RPMI7951 (cell line): ENCODE measurements around the gene ASGR1. TPM values are rescaled to one million over a fixed set of nuclear protein-coding genes. Genes with fewer than 3 reads are reported as not detected.

ENCODE experiments used
- DNase-seq: peaks from one replicate; pipeline ENCODE4 v3.0.0-alpha.2; 2012; ENCODE audit warnings: low read depth
- total RNA-seq: library from RNA; depleted of rRNA; stranded (reverse); fragments of >200 nt; shearing (Covaris generic); gene quantifications from 2 replicates; pipeline ENCODE4 v1.2.3, GENCODE V29; 2014; rRNA removed

ASGR1 gene
- total RNA-seq: not detected in 2 replicates

DNA sequence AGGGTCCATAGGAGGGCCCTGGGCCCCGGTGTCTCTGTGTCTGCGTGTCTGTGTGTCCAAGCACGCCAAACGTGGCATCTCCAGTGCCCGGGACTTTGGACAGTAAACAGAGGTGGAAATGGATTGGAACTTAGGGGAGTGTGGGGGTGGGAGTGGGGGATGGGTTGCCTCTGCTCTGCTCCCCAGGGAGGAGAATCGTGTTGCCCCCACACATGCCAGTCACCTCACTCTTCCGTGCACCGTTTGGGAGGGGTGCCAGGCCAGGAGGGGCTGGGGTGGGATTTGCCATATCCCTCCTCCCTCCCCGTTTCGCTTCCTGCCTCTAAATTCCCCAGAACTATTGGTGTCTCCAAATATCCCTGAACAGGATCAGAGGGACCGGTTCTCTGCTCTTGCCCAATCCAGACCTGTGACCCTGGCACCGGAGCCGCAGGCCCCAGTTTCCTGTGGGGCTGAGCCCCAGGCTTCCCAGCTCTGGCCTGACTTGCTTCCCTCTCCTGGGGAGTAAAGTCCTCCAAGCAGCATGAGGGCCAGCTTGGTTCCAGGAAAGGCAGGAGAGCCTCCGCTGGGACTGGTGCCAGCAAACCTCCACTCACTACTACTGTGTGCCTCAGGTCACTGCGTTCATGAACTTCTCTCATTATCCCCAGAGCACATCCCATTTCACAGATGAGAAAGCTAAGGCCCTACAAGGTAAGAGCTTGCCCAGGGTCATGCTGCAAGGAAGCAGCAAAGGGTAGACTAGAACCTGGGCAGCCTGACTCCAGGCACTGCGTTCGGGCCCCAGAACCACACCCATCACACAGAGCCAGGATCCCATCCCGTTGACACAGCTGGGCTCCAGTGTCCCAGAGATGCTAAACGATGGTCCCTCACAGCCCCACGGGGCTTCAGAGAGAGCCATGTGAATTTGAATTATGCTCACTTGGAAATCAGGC lies at the start of gene ASGR1:
Gene ASGR1, minus strand, starts transcription at position 54 of the 938 bp plus-strand sequence. CDS start 807 bp downstream, outside the sequence.
- DNase-seq: no peak

GRCh38 chr17:7228920-7229319 lies 49.8 kb upstream of the ASGR1 start:
- no peak for DNase-seq

DNA sequence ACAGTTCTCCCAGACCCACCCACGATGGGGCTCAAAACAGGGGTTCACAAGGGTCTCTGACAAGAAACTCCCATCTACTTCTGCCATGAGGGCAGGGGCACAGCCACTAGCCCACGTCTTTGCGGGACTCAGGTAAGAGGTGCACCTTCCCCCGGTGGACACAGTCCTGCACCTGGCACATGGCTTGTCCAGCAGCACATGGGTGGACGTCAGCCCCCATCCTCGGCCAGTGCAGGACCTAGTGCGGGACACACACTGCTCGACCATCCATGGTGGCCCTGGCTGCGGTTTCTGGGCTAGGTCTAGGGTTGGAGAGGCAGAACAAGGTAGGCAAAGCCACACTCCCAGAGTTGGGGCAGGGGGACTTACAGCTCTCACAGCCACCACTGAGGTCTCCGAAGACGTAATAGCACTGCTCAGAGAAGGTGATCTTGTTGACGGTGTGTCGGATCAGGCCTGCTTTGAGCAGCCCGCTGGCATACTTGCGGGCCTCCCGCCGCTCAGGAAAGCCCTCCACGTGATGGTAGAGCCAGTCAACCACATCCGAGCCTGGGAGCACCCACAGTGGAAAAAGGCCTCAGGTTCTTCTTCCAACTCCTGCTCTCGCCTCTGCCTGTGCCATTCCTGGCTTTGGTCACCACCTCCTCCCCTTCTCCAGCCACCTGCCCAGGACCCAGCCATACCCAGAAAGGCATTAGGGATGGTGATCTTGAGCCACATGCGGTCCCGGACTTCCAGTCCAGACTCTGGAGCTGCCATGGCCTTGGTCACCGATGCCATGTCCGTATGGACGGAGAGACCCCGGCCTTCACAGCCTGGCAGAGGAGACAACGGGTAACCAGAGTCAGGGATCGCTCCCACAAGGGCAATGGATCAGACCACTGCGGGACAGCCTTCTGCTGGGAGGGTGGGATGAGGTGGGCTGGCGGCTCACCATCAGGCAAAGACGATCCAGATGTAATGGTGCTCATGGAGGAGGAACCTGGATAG lies 47.8 kb upstream of the ASGR1 start:
- no peak for DNase-seq

DNA sequence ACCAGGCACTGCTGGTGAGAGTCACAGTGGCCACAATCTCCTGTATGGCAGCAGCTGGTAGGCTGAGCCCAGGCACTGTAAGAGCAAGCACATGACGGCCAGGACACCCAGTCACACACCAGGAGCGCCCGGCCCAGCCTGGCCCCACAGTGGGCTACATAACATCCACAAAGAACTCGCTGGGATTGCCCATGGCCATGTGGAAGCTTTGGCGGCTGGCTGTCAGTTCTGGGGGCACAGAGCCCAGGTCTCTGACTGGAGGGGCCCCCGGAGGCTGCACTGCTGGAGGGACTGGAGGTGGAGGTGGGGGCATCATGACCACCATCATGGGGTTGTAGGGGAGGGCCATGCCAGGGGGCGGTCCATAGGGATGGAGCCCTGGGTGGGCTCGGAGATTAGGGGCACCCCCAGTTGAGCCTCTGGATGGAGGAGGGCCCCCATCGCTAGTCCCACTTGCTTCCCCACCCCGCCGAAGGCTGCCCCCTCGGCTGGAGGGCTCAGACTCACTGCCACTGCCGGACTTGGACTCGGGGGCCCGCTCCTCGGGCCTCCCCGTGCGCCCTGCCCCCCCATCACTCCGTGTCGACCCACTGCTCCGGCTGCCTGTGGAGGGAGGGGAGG lies 46.7 kb upstream of the ASGR1 start:
- DNase-seq: no peak

- DNase-seq: no peak
Measured at GRCh38 chr17:7224661-7225111, 45.5 kb upstream of the ASGR1 start.

GRCh38 chr17:7224110-7224509 lies 44.9 kb upstream of the ASGR1 start:
- no peak for DNase-seq

DNA sequence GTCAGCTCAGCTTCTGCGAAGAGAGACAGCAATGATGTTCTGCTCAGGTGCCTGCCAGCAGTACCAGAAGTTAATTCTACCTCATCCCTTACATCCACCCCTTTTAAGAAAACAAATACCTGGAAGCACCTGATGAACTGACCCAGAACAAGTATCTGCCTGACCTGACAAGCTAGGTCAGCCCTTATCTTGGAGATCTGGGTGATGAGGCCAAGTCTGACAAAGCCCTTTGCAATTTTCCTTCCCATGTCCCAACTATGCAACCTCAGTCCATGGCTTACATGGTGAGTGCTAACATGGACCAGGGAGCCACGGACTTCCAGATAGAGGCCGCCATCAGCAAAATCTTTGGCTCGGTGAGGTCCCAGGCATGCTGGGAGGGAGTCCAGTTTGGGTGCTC lies 44.2 kb upstream of the ASGR1 start:
- no peak for DNase-seq

- no peak for DNase-seq
Measured at GRCh38 chr17:7222972-7223292, 43.8 kb upstream of the ASGR1 start.

GRCh38 chr17:7222093-7222971 lies 43.2 kb upstream of the ASGR1 start:
- no peak for DNase-seq

- DNase-seq: no peak
Measured at GRCh38 chr17:7221278-7222092, 42.3 kb upstream of the ASGR1 start.

- peak; percentile 47 for DNase-seq
Measured at GRCh38 chr17:7220593-7221277, 41.6 kb upstream of the ASGR1 start.

DNA sequence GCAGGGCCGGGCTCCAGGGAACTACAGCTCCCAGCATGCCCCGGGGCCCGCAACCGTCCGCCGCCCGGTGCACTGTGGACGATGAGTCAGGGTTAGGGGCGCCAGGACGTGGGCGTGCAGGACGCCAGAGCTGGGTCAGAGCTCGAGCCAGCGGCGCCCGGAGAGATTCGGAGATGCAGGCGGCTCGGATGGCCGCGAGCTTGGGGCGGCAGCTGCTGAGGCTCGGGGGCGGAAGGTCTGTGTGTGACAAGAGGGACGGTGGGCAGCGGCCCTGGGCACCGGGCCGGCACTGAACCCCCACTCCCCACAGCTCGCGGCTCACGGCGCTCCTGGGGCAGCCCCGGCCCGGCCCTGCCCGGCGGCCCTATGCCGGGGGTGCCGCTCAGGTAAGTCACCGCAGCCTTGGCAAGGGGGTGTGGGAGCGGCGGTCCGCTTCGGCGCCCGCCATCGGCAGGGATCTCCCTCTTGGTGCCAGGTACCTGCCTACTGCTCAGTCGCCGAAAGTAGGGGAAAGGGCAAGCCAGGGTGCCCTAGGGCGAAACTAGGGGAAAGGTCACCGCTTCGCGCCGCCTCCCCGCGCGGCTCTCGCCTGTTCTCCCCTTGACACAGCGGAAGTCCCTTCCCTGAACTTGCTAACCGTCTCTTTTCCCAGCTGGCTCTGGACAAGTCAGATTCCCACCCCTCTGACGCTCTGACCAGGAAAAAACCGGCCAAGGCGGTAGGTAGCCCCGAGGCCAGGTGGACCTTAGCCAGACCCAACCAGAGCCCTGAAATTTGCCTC lies 40.8 kb upstream of the ASGR1 start, which contains the start of the genes ACADVL and DLG4:
Gene ACADVL, plus strand, starts transcription at position 127 of the 781 bp plus-strand sequence. Its CDS starts 47 bp downstream, at position 174.
Gene DLG4, minus strand, starts transcription at position 25 of the 781 bp plus-strand sequence.
- DNase-seq: peak; percentile 87

DNA sequence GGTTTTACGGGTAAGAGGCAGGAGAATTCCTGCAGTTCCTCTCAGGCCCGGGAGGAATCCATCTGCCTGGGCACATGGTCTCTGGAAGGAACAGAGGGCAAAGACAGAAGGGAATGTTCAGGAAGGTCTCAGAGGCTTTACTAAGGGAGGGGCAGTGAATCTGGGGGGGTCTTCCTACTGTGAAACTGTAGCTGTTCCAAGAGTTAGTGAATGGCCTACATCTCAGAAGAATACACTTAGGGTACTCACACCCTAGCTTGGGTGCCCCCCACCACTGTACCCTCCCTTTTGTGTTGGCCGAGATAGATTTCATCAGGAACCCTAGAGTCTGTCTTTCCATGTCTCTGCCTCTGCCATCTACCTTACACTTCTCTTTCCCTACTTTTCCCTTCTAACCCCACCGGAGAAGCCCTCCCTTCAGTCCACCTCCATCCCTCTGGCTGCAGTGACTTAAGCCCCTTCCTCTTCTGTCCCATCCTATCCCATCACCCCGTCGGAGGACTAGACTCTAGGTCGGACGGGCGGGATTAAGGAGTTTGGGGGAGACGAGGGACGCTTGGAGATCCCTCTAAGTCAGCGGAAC lies 40.1 kb upstream of the ASGR1 start:
- no peak for DNase-seq

DNA sequence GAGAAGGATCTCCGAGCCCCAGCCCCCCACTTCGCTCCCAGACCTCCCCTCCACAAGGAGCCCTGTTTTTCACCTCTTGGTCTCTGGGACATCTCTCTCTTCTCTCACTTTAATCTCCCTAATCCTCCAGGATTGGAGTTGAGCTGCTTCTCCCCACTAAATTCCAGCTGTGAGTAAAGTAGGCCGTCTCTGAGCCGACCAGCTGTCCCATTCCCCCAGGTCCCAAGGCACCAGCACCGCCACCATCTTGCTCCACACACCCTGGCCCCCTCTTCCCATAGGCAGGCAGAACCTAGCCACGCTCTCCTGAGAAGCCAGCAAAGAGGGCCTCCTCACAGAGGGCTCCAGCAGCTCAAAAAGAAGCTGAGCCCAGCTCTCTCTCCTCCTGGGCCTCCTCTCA lies 39.6 kb upstream of the ASGR1 start:
- no peak for DNase-seq

- DNase-seq: no peak
Measured at GRCh38 chr17:7218166-7218565, 39.0 kb upstream of the ASGR1 start.

DNA sequence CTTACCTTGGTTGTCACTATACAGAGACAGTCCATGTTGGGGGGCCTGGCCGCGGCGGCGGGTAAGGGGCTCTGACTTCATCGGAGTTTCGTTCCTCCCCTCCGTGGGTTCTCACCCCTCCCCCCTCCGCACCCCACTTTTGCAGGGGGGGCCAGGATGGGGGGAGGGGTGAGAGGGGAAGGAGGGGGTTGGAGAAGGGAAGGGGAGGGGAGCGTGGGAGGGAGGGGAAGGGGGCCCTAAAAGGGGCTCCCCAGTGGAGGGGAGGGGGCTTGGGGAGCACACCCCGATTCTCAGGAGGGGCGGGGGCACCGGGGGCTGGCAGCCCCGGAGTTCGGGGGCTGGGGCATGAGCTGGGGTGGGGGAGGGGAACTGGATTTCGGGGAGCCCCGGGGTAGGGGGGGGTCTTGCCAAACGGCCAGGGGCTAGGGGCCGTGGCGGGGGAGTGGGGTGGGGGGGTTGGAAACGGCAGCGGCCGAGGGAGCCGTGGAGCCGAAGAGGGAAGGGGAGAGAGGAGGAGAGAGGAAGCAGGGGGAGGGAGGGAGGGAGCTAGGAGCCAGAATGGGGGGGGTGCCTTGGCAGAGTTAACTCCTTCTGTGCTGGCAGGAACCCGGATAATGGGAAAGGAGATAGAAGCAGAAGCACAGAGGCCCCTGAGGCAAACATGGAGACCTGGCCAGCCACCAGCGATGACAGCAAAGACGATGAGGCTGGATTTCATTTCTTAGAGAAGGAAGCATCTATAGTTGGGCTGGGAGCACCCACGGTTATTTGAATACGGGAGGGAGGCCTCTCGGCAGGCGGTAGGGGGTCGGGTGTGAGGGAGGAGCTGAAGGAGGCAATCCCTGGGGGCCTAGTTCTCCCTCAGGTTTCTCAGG lies 38.2 kb upstream of the ASGR1 start:
- DNase-seq: peak; percentile 72
